Hepatocyte (in vitro differentiated cells): ENCODE measurements around the gene CCDC9B. TPM values are rescaled to one million over a fixed set of nuclear protein-coding genes. Genes with fewer than 3 reads are reported as not detected.

Experiments used
- DNase-seq: peaks from one replicate; pipeline ENCODE4 v3.0.0-alpha.2; 2016; ENCODE audit warnings: low spot score
- H2AFZ ChIP-seq: fragments of 200-600 bp; sonication (generic); 2 replicates; pipeline ENCODE4 v1.6.0; 2016; ENCODE audit warnings: antibody characterized with exemption, mild to moderate bottlenecking
- H3K27ac ChIP-seq: fragments of 200-600 bp; sonication (generic); 2 replicates; pipeline ENCODE4 v1.5.1; 2016; ENCODE audit warnings: mild to moderate bottlenecking
- H3K27me3 ChIP-seq: fragments of 200-600 bp; sonication (generic); 2 replicates; pipeline ENCODE4 v1.6.1; 2016
- H3K36me3 ChIP-seq: fragments of 200-600 bp; sonication (generic); replicated peaks from 2 replicates; pipeline ENCODE4 v1.5.1; 2016; ENCODE audit warnings: low read depth; ENCODE audit not compliant: insufficient read depth
- H3K4me1 ChIP-seq: fragments of 200-600 bp; sonication (generic); 2 replicates; pipeline ENCODE4 v1.5.1; 2016; ENCODE audit warnings: mild to moderate bottlenecking, moderate library complexity; ENCODE audit not compliant: insufficient read depth
- H3K4me2 ChIP-seq: fragments of 200-600 bp; sonication (generic); 2 replicates; pipeline ENCODE4 v1.6.0; 2016
- H3K4me3 ChIP-seq: fragments of 200-600 bp; sonication (generic); 2 replicates; pipeline ENCODE4 v1.5.1; 2016; ENCODE audit warnings: mild to moderate bottlenecking
- H3K79me2 ChIP-seq: fragments of 200-600 bp; sonication (generic); 2 replicates; pipeline ENCODE4 v1.6.0; 2017; ENCODE audit warnings: mild to moderate bottlenecking
- H3K9me2 ChIP-seq: fragments of 200-600 bp; sonication (generic); replicated peaks from 2 replicates; pipeline ENCODE4 v1.6.0; 2017; ENCODE audit warnings: mild to moderate bottlenecking; ENCODE audit not compliant: insufficient read depth
- H3K9me3 ChIP-seq: fragments of 200-600 bp; sonication (generic); 2 replicates; pipeline ENCODE4 v1.5.1; 2016; ENCODE audit warnings: low read depth, mild to moderate bottlenecking
- H4K20me1 ChIP-seq: fragments of 200-600 bp; sonication (generic); 2 replicates; pipeline ENCODE4 v1.6.0; 2016; ENCODE audit warnings: mild to moderate bottlenecking; ENCODE audit not compliant: insufficient read depth, poor library complexity, severe bottlenecking
- CTCF ChIP-seq: fragments of 200-600 bp; sonication (generic); IDR thresholded peaks from 2 replicates; pipeline ENCODE4 v1.5.1; 2016; ENCODE audit warnings: antibody characterized with exemption, mild to moderate bottlenecking; ENCODE audit not compliant: poor library complexity
- EZH2 ChIP-seq: fragments of 200-600 bp; sonication (generic); IDR thresholded peaks from 2 replicates; pipeline ENCODE4 v1.6.1; 2016; ENCODE audit warnings: antibody characterized with exemption, mild to moderate bottlenecking, borderline replicate concordance
- EZH2phosphoT487 ChIP-seq: fragments of 200-600 bp; sonication (generic); IDR thresholded peaks from one replicate; pipeline ENCODE4 v1.6.1; 2018; ENCODE audit warnings: antibody characterized with exemption, mild to moderate bottlenecking, low read depth, moderate library complexity; ENCODE audit not compliant: unreplicated experiment, severe bottlenecking
- WGBS: methylation state at CpG from one replicate; pipeline ENCODE4 v1.1.6; 2016; ENCODE audit warnings: low lambda C conversion rate; ENCODE audit errors: missing lambda C conversion rate; 5-methylcytosine and 5-hydroxymethylcytosine counted together
- polyA plus RNA-seq: library from polyadenylated mRNA; unstranded; fragments of >200 nt; fragmentation: Nextera tagmentation; extraction: Ambion mirVana; gene quantifications from 2 replicates; pipeline ENCODE4 v1.2.1, GENCODE V29; 2016
- total RNA-seq: library from RNA; depleted of rRNA; stranded (reverse); fragments of >200 nt; gene quantifications from 2 replicates; pipeline ENCODE4 v1.2.3, GENCODE V29; 2014

The CCDC9B gene
- total and polyA plus RNA-seq, 2 experiments from 2014 or later = 4.0 to 7.6 TPM

- H3K27ac ChIP-seq = no peak overlapping the region
- no peaks in the 10 kb centered on the region for H3K9me3 ChIP-seq
- H3K4me1 ChIP-seq = peaks cover 49% of the 10 kb centered on the region
- no peaks in the 10 kb centered on the region for H3K79me2 ChIP-seq
- WGBS = 42% methylated on average over 5 of the region's 5 CpGs
- no peak overlapping the region for H2AFZ ChIP-seq
- H3K36me3 ChIP-seq = no peaks in the 10 kb centered on the region
- TF ChIP-seq EZH2phosphoT487 (no peak), CTCF (no peak), EZH2 (no peak)
- DNase-seq = no peak
- no peak overlapping the region for H3K4me2 ChIP-seq
- no peaks in the 10 kb centered on the region for H3K9me2 ChIP-seq
- H3K27me3 ChIP-seq = no peaks in the 10 kb centered on the region
- no peak overlapping the region for H3K4me3 ChIP-seq
- no peaks in the 10 kb centered on the region for H4K20me1 ChIP-seq
Observed at GRCh38 chr15:40336744-40337122, 4.0 kb downstream of the CCDC9B start.

GRCh38 chr15:40335938-40336743 lies 4.6 kb downstream of the CCDC9B start:
- Histone ChIP-seq H3K4me1 (peaks cover 43% of the 10 kb centered on the region), H3K9me3 (no peaks in the 10 kb centered on the region), H3K36me3 (no peaks in the 10 kb centered on the region), H2AFZ (no peak overlapping the region), H3K27me3 (no peaks in the 10 kb centered on the region), H4K20me1 (no peaks in the 10 kb centered on the region), H3K79me2 (no peaks in the 10 kb centered on the region), H3K27ac (no peak overlapping the region), H3K4me3 (no peak overlapping the region), H3K4me2 (no peak overlapping the region), H3K9me2 (no peaks in the 10 kb centered on the region)
- TF ChIP-seq EZH2phosphoT487 (no peak), EZH2 (no peak), CTCF (no peak)
- no peak for DNase-seq
- WGBS = 82% methylated on average over 13 of the region's 13 CpGs

DNA sequence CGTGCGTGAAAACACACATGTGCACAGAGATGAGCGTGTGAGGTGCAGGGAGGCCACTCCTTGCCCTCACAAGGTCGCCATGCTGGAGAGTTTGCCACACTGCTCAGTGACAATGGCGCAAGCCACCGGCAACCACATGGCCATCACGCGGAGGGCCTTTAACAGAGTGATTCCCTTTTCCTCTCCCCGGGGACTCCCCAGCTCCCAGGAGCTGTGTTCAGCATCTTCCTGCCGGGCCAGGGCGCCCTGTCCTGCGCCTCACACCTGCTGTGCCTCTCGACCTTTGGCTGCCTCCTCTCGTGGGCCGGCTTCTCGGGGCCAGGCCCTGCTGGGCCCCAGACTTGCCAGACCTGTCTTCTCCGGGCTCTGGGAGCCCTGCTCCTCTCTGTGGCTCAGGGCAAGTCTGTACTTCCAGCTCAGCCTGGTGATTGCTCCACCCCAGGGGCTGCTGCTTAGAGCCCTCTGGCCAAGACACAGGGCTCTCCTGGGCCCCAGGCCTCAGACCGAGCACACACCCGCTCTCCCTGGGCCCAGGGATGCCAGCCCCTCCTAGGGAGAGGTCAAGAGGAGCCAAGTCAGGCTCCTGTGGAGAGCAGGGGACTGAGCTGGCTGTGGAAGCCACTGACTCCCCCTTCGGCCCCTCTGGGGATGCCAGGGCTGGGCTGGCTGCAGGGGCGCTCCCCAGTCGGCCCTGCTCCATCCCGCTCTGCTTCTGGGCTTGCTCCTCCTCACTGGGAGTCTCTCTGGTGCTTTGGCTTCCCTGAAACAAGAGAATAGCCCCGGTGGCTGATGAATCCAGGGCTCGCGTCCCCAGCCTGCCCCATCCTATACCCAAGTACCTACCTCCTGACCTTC lies 5.6 kb downstream of the CCDC9B start:
- H3K27ac ChIP-seq = peak overlapping the region; percentile 85
- no peaks in the 10 kb centered on the region for H4K20me1 ChIP-seq
- no peak for DNase-seq
- H3K9me3 ChIP-seq = no peaks in the 10 kb centered on the region
- no peak overlapping the region for H3K4me2 ChIP-seq
- no peaks in the 10 kb centered on the region for H3K27me3 ChIP-seq
- no peaks in the 10 kb centered on the region for H3K79me2 ChIP-seq
- WGBS = 85% methylated on average over 26 of the region's 26 CpGs
- no peak overlapping the region for H2AFZ ChIP-seq
- no peaks in the 10 kb centered on the region for H3K9me2 ChIP-seq
- TF ChIP-seq CTCF (no peak), EZH2 (no peak), EZH2phosphoT487 (no peak)
- peaks cover 41% of the 10 kb centered on the region for H3K4me1 ChIP-seq
- no peaks in the 10 kb centered on the region for H3K36me3 ChIP-seq
- no peak overlapping the region for H3K4me3 ChIP-seq
